Measurements from ENCODE around the gene YBX2. TPM values are rescaled to one million over a fixed set of nuclear protein-coding genes. Genes with fewer than 3 reads are reported as not detected.
"Not testable (repeated sequence)": the region's sequence is repeated elsewhere in the genome, so short reads cannot be mapped to it uniquely, and the experiment has no call there.

Gene YBX2
- total RNA-seq, 1 donor, result 0.27 TPM

- peak in 2 of 3 donors; percentile 99 to 100 for DNase-seq (ENCODE audit: low read depth in 2 of 3, low spot score in 2 of 3)
Observed at GRCh38 chr17:7251661-7252175, 42.7 kb downstream of the YBX2 start, which contains the start of gene CTDNEP1. CTDNEP1 (minus strand) TSS chr17:7251734; CDS start chr17:7251296, 438 bp downstream.

- peak in 2 of 3 donors; percentile 54 to 57 for DNase-seq (ENCODE audit: low read depth in 2 of 3, low spot score in 2 of 3)
Observed at GRCh38 chr17:7250695-7251627, 43.5 kb downstream of the YBX2 start.

GRCh38 chr17:7249830-7250229, 44.6 kb downstream of the YBX2 start:
- DNase-seq (ENCODE audit: low read depth in 2 of 3, low spot score in 2 of 3), result no peak

GRCh38 chr17:7249214-7249613, 45.2 kb downstream of the YBX2 start:
- no peak for DNase-seq (ENCODE audit: low read depth in 2 of 3, low spot score in 2 of 3)

GRCh38 chr17:7248796-7249195, 45.6 kb downstream of the YBX2 start:
- DNase-seq (ENCODE audit: low read depth in 2 of 3, low spot score in 2 of 3), result no peak

- DNase-seq (ENCODE audit: low read depth in 2 of 3, low spot score in 2 of 3), result no peak
Observed at GRCh38 chr17:7246779-7247178, 47.7 kb downstream of the YBX2 start.

- DNase-seq (ENCODE audit: low read depth in 2 of 3, low spot score in 2 of 3), result not testable (repeated sequence)
Observed at GRCh38 chr17:7243838-7244237, 50.6 kb downstream of the YBX2 start.

GRCh38 chr17:7243453-7243729, 51.0 kb downstream of the YBX2 start:
- no peak for DNase-seq (ENCODE audit: low read depth in 2 of 3, low spot score in 2 of 3)

- peak; percentile 95 to 97 (median 96) for DNase-seq (ENCODE audit: low read depth in 2 of 3, low spot score in 2 of 3)
Observed at GRCh38 chr17:7242717-7243452, 51.6 kb downstream of the YBX2 start.

GRCh38 chr17:7241783-7242716, 52.4 kb downstream of the YBX2 start, which contains the start of gene GABARAP:
GABARAP (minus strand) TSS chr17:7242449; CDS start chr17:7242330, 119 bp downstream.
- peak in 2 of 3 donors; percentile 91 to 94 for DNase-seq (ENCODE audit: low read depth in 2 of 3, low spot score in 2 of 3)

GRCh38 chr17:7241090-7241733, 53.2 kb downstream of the YBX2 start:
- no peak for DNase-seq (ENCODE audit: low read depth in 2 of 3, low spot score in 2 of 3)

- no peak for DNase-seq (ENCODE audit: low read depth in 2 of 3, low spot score in 2 of 3)
Observed at GRCh38 chr17:7240375-7240774, 54.1 kb downstream of the YBX2 start.

- DNase-seq (ENCODE audit: low read depth in 2 of 3, low spot score in 2 of 3), result peak; percentile 96 to 99 (median 99)
Observed at GRCh38 chr17:7239091-7240027, 55.1 kb downstream of the YBX2 start, which contains the start of gene PHF23. PHF23 (minus strand) TSS chr17:7239457; CDS start chr17:7239279, 178 bp downstream.

- peak in 1 of 3 donors; percentile 36 for DNase-seq (ENCODE audit: low read depth in 2 of 3, low spot score in 2 of 3)
Observed at GRCh38 chr17:7238420-7239090, 55.9 kb downstream of the YBX2 start.
